PC-3 (cell line): ENCODE data around the gene DNAH9.

ENCODE experiments used
- EZH2 ChIP-seq: fragments of 300-600 bp; sonication (generic); IDR thresholded peaks from one replicate; pipeline ENCODE4 v1.6.1; 2017; ENCODE audit warnings: antibody characterized with exemption, mild to moderate bottlenecking, low read length; ENCODE audit not compliant: unreplicated experiment
- EZH2phosphoT487 ChIP-seq: fragments of 300-600 bp; sonication (generic); IDR thresholded peaks from 2 replicates; pipeline ENCODE4 v1.6.1; 2018; ENCODE audit warnings: mild to moderate bottlenecking, antibody characterized with exemption, low read length, borderline replicate concordance
- TF ChIP-seq, protein P1 (sequence below): fragments of 300-600 bp; sonication (generic); conservative IDR thresholded peaks from 2 replicates; pipeline ENCODE4 v1.5.1; 2017; ENCODE audit warnings: antibody characterized with exemption, low read depth, mild to moderate bottlenecking, low read length

DNA sequence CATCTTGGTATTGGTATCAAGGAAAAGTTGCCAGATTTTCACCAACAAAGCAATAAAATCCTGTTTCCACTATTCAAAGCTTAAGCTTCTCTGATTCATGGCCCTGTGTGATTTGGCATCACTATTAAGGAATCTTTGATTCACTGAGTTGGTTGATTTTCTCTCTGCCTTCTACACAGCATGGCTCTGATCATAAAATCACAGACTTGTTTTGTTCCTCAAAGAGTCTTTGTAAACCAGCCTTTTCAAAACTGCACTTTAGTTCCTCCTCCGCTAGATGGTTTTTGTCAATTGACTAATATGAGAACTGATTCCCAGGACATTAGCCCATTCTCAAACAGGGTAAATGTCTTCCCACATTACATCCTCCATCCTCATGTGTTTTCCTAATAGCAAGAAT is 197.6 kb downstream of the DNAH9 start:
- TF ChIP-seq, protein P1, sequence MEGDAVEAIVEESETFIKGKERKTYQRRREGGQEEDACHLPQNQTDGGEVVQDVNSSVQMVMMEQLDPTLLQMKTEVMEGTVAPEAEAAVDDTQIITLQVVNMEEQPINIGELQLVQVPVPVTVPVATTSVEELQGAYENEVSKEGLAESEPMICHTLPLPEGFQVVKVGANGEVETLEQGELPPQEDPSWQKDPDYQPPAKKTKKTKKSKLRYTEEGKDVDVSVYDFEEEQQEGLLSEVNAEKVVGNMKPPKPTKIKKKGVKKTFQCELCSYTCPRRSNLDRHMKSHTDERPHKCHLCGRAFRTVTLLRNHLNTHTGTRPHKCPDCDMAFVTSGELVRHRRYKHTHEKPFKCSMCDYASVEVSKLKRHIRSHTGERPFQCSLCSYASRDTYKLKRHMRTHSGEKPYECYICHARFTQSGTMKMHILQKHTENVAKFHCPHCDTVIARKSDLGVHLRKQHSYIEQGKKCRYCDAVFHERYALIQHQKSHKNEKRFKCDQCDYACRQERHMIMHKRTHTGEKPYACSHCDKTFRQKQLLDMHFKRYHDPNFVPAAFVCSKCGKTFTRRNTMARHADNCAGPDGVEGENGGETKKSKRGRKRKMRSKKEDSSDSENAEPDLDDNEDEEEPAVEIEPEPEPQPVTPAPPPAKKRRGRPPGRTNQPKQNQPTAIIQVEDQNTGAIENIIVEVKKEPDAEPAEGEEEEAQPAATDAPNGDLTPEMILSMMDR, result no peak
- TF ChIP-seq EZH2, result no peak
- no peak for TF ChIP-seq EZH2phosphoT487
